Skin epidermis (tissue), 12 donors: Measurements from ENCODE around the gene SLC11A2.
"Not testable (repeated sequence)": the region's sequence is repeated elsewhere in the genome, so short reads cannot be mapped to it uniquely, and the experiment has no call there.

Experiments
- H3K27ac ChIP-seq, 21 experiments: fragments of 200-600 bp; sonication (generic) in 11 of 21; one replicate each; pipeline ENCODE4 v1.5.0; 2020; ENCODE audit warnings: mild to moderate bottlenecking in 3 of 21, inconsistent platforms in 2 of 21, moderate library complexity in 2 of 21
- H3K4me3 ChIP-seq, 7 experiments: fragments of 200-600 bp; sonication (generic) in 2 of 7; one replicate each; pipeline ENCODE4 v1.5.0; 2020; ENCODE audit warnings: inconsistent platforms in 2 of 7, mild to moderate bottlenecking in 2 of 7, moderate library complexity in 1 of 7

SLC11A2 gene

GRCh38 chr12:50955697-50956096, 70.5 kb downstream of the SLC11A2 start:
- Histone ChIP-seq H3K27ac (no peak overlapping the region), H3K4me3 (no peak overlapping the region)

GRCh38 chr12:50955288-50955687, 70.9 kb downstream of the SLC11A2 start:
- Histone ChIP-seq H3K27ac (no peak overlapping the region), H3K4me3 (no peak overlapping the region)

GRCh38 chr12:50954789-50955188, 71.4 kb downstream of the SLC11A2 start:
- H3K27ac ChIP-seq, H3K4me3 ChIP-seq: not testable (repeated sequence)

- Histone ChIP-seq H3K4me3 (no peak overlapping the region), H3K27ac (no peak overlapping the region)
Observed at GRCh38 chr12:50953047-50953446, 73.1 kb downstream of the SLC11A2 start.

- Histone ChIP-seq H3K4me3 (no peak within 1 kb of the TSS), H3K27ac (no peak within 1 kb of the TSS)
Observed at GRCh38 chr12:50952510-50952909, 73.7 kb downstream of the SLC11A2 start, which contains the start of gene HIGD1C. Gene HIGD1C (plus strand): TSS chr12:50952544. CDS start chr12:50953999, 1,455 bp downstream.

GRCh38 chr12:50951112-50951511, 75.1 kb downstream of the SLC11A2 start:
- no peak overlapping the region for H3K27ac ChIP-seq
- no peak overlapping the region for H3K4me3 ChIP-seq

GRCh38 chr12:50949801-50950302, 76.3 kb downstream of the SLC11A2 start:
- no peak overlapping the region for H3K4me3 ChIP-seq

GRCh38 chr12:50948798-50949197, 77.4 kb downstream of the SLC11A2 start:
- Histone ChIP-seq H3K4me3 (no peak overlapping the region), H3K27ac (no peak overlapping the region)

More at GRCh38 chr12:50949801-50950302, 76.3 kb downstream of the SLC11A2 start:
- H3K27ac ChIP-seq: no peak overlapping the region

GRCh38 chr12:50947933-50948626, 78.1 kb downstream of the SLC11A2 start:
- H3K27ac ChIP-seq: no peak overlapping the region
- no peak overlapping the region for H3K4me3 ChIP-seq

GRCh38 chr12:50937653-50938052, 88.5 kb downstream of the SLC11A2 start:
- Histone ChIP-seq H3K4me3 (no peak overlapping the region), H3K27ac (no peak overlapping the region)

GRCh38 chr12:50936821-50937530, 89.2 kb downstream of the SLC11A2 start:
- Histone ChIP-seq H3K27ac (no peak overlapping the region), H3K4me3 (no peak overlapping the region)

GRCh38 chr12:50934981-50935807, 91.0 kb downstream of the SLC11A2 start:
- no peak overlapping the region for H3K4me3 ChIP-seq

GRCh38 chr12:50934371-50934851, 91.8 kb downstream of the SLC11A2 start:
- Histone ChIP-seq H3K4me3 (no peak overlapping the region), H3K27ac (peak overlapping the region in 19 of 21 experiments; percentile 18 to 84 (median 66))

More at GRCh38 chr12:50934981-50935807, 91.0 kb downstream of the SLC11A2 start:
- peak overlapping the region in 20 of 21 experiments; percentile 32 to 84 (median 64) for H3K27ac ChIP-seq

- H3K27ac ChIP-seq: peak overlapping the region in 10 of 21 experiments; percentile 0 to 84 (median 73)
- no peak overlapping the region for H3K4me3 ChIP-seq
Observed at GRCh38 chr12:50933459-50934124, 92.6 kb downstream of the SLC11A2 start.

GRCh38 chr12:50932787-50933280, 93.3 kb downstream of the SLC11A2 start:
- peak overlapping the region in 5 of 21 experiments; percentile 0 to 78 (median 13) for H3K27ac ChIP-seq

GRCh38 chr12:50930477-50930876, 95.7 kb downstream of the SLC11A2 start:
- H3K27ac ChIP-seq: not testable (repeated sequence)

More at GRCh38 chr12:50932787-50933280, 93.3 kb downstream of the SLC11A2 start:
- no peak overlapping the region for H3K4me3 ChIP-seq

GRCh38 chr12:50929831-50930230, 96.4 kb downstream of the SLC11A2 start:
- Histone ChIP-seq H3K4me3 (no peak overlapping the region), H3K27ac (peak overlapping the region in 1 of 21 experiments; percentile 26)

More at GRCh38 chr12:50930477-50930876, 95.7 kb downstream of the SLC11A2 start:
- not testable (repeated sequence) for H3K4me3 ChIP-seq
